Activated CD4-positive, alpha-beta T cell treated with anti-CD3 and anti-CD28 coated beads, Interleukin-2, amount 50 U/mL, for 16 hours (primary cell): ENCODE data around the gene PLCB1.

Experiments used
- DNase-seq: peaks from one replicate; pipeline ENCODE4 v3.0.0-alpha.2; 2020

Gene PLCB1

DNA sequence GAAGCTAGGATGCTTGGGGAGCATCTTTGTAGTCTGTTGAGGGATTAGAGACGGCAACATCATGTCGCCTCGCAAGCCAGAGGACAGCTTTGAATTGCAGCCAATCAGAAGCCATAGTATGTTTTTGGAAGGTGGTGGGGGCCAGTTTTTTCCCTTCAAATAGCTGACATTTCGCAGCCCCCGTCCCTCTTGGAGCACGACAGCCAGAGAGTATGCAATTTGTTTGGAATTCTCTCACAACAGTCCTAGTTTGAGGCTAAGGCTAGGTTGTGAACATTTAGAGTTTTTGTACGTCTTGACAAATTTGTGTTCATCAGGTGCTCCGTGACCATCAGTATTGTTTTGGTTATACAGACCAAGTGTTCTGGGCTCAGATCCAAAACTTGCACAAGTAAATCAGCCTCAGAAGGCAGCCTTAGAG lies 83.3 kb downstream of the PLCB1 start:
- no peak for DNase-seq

DNA sequence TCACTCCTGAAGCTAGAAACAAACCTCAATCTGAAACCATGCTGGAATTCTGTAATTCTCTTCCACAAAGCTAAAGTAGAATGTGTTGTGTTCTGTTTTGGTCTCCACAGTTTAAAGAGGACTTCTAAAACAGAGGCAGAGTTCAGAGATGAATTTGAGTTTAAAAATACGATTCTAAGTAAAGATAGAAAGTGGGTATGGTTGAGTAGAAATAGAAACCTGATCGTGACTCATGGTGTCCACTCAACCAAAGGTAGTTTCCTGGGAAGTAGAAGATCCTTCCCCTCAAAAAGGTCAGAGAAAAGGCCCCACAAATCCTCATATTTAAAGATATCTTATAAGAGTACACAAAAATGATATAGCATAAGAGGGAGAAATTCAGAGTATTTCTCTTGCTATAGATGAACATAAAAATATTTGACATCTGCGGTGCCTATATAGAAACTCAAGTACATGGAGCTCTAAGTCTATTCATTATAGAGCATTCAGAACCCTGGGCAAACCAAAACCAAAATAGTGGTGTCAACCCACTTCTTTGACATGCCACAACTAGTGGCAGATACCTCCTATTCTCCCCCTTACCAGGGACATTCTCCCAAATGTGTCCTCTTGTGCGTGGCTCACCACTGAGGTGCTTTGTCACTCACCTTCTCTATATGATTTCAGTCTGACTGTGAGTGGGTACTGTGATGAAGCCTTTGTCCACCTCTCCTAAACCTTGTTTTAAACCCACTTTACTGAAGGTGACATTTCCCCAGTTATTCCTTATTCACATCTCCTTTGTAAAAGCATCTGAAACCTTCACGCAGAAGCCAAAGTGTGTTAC lies 84.5 kb downstream of the PLCB1 start:
- no peak for DNase-seq

GRCh38 chr20:8218861-8219260 lies 86.8 kb downstream of the PLCB1 start:
- no peak for DNase-seq

DNA sequence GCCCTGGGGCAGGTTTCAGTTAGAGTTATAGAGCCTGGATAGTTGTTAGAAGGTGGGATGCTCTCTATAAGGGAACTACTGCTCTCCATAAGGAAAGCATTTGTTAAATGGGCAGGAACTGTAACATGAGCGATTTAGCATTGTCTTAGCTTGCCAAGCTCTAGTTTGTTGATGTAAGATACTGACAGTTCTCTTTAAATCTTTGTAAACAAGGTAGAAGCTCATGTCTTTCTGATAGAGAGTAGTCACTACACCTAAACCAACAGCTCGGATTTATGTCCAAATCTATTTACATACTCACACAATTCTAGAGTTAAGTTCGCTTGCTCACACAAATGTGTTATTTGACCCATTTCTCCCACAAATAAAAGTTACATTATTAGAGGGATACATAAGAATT lies 87.3 kb downstream of the PLCB1 start:
- DNase-seq = no peak

DNA sequence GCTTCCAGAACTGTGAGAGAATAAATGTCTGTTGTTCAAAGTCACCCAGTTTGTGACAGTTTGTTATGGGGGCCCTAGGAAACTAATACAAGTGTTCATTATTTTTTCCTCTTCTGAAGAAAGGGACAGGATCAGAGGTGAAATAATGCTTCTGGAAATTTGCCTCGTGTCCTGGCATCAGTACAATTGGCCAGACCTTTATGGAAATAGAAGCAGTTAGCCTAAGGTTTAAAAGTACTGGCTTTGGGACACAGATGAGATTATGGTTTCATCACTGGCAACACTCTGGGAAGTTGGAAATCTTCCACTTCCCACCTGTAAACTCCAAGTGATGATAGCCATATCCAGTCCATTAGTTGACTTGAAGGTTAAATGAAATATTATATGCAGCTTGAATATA lies 88.7 kb downstream of the PLCB1 start:
- DNase-seq = no peak

GRCh38 chr20:8221887-8222419 lies 89.9 kb downstream of the PLCB1 start:
- no peak for DNase-seq

DNA sequence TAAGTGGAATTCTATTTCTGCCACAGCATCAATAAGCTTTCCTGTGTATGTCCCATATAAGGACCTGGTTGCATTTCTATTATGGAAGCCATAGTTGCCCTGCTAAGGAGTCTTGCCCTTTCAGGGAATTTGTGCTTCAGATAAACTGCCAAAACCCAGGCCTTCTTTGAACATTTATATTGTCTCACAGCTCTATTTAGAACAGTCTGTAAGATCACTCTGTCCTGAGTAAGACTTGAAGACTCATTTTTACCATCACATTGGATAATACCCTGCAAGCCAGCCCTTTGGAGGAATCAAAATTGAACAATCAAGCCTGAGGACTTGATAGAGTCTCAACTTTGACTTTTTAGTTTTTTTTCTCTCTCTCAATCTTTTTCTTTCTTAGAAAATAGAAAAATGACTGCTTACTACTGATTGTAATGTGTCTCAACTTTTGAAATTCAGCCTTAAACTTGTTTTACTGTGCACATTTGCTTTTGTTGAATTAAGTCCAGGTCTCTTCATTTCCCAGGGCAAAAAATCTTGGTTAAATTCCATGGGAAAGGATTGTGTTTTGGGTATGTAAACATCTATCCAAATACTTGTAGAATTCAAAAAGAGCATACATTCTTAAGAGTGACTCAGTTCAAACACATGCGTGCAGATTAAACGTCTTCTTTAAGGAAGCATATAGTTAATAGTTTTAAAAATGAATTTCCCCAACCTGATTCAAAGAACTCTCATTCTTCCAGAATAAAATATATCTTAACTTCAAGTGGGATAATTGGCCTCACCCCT lies 91.2 kb downstream of the PLCB1 start:
- no peak for DNase-seq

DNA sequence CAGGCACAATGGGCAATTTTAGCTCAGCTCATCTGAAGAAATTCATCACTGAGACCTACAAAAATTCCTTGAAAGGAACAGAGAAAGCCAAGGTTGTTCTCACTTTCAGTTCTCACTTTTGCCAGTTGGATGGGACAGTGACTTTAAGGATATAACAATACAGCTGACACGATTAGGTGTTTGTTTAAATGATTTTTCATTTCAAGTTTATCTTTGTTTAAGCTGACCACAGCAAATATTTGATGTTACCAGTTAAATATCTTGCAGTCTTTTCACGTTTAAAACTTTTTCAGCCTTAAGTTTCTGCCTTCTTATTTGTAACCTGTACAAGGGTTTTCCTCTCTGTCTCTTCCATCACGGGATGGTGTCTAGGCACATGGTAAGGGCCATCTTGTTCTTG lies 93.6 kb downstream of the PLCB1 start:
- no peak for DNase-seq

DNA sequence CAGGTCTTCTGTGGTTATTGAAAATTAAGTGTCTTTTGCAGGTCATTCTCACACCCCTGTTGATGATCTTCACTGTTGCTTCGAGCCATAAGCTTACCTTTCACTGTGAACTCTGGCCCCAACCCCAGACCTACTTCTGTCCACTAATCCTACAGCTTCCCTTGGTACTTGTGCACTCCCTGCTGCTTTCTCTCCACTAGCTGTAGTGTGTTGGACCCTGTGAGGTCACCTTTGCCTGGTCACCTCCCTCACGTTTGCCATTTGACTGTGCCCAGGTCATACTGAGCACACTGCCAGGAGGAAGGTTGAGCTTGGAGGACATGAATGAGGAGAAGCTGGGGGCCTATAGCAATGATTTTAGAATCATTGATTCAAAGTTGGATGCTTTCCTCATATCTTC lies 94.0 kb downstream of the PLCB1 start:
- no peak for DNase-seq

DNA sequence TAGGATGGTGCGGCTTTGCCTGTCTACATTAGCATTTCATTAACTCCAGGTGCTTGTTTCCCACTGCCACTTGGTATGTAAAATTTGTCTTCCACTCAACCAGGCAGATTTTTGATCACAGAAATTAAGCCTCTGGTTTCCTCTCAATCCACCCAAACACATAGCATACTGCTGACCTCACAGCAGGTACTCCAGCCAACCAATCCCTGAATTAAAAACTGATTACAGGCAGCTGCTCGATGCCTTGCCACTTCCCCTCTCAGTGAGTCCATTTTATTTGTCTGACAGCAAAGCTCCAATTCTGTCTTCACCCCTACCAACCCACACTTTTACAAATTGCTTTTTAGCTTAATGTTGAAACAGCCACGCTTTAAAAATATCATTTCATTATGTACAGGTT lies 95.2 kb downstream of the PLCB1 start:
- no peak for DNase-seq

DNA sequence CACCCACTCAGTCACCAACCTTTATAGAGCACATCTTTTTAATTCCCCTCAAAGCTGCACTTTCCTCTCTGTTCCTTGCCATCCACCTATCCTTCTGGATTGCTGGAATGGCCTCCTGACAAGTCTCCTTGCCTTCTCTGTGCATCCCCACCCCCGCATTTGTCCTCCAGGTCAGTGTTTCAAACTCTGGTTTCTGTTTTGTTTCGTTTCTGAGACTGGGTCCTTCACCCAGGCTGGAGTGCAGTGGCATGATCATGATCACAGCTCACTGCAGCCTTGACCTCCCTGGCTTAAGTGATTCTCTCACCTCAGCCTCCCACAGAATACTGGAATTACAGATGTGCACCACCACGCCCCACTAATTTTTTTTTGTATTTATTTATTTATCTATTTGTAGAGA lies 96.2 kb downstream of the PLCB1 start:
- DNase-seq = no peak

GRCh38 chr20:8229090-8229489 lies 97.0 kb downstream of the PLCB1 start:
- DNase-seq = no peak

GRCh38 chr20:8231038-8231437 lies 99.0 kb downstream of the PLCB1 start:
- no peak for DNase-seq

DNA sequence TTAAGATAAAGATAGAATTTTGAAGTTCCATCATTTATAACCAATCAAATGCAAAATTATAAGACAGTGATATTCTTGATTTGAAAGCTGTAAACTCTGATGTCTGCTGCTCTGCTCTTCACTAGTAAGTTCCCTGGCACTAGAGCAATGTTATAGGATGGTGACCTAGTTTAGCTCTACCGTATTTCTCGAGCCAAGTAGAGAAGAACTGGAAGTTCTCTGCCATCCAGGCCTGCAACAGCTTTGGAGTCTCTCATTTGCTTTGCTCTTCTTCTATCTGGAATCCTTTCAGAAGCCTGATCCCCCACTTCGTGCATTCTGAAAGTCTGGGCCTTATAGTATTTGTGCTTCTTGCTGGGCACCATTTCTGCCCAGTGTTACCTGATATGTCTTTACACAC lies 100.3 kb downstream of the PLCB1 start:
- no peak for DNase-seq

DNA sequence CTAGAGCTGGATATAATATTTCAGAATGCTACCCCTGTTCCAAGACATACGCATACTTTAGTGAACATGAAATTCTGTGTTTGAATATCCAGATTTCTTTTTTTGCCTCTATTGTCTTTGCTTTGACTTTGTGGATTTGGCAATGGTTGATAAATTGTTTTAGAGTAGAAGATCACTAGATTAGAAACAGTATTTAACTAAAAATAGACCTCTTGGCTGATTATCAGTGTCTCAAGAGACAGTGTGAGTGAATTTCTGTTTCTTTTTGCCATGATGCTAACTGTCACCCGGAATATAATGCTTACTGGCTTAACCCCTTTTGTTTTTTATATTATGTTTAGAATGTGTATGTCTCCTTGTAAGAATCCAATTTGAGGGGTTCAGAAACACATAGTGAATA lies 102.5 kb downstream of the PLCB1 start:
- DNase-seq = no peak

- no peak for DNase-seq
Measured at GRCh38 chr20:8242066-8242465, 110.0 kb downstream of the PLCB1 start.

GRCh38 chr20:8242827-8243724 lies 111.0 kb downstream of the PLCB1 start:
- no peak for DNase-seq

- DNase-seq = no peak
Measured at GRCh38 chr20:8244637-8245036, 112.6 kb downstream of the PLCB1 start.

DNA sequence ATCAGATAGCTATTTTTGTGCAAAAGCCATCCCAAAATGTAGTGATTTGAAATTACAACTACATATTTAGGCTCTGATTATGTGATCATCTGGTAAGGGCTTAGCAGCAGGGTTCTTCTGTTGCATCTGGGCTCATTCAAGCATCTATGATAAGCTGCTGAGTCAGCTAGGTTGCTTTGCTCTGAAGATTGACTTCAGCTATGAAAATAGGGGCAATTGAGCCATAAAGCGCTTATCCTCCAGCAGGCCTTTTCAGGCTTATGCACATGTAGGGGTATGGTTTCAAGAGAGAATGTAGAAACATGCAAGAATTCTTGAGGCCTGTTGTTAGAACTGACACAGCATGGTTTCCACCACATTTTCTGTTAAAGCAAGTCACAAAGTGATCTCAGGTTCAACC lies 114.1 kb downstream of the PLCB1 start:
- DNase-seq = no peak

DNA sequence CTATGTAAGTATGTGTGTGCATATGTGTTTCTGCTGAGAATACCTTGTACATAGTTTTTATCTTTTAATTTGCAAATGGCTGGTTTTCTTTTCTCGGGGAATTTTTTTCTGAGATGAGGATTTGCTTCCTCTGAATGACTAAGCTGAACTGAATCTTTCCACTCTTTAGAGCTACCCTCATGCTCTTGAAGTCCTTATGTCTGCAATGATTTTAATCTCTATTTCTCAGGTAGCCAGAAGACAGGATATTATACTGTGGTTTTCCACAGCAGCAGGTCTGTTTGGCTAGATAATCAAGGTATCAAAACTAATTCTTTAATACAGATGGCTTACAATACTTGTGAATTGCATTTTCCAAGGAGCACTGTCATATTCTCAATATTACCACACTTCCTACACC lies 114.7 kb downstream of the PLCB1 start:
- DNase-seq = no peak

GRCh38 chr20:8248051-8248450 lies 116.0 kb downstream of the PLCB1 start:
- DNase-seq = no peak

DNA sequence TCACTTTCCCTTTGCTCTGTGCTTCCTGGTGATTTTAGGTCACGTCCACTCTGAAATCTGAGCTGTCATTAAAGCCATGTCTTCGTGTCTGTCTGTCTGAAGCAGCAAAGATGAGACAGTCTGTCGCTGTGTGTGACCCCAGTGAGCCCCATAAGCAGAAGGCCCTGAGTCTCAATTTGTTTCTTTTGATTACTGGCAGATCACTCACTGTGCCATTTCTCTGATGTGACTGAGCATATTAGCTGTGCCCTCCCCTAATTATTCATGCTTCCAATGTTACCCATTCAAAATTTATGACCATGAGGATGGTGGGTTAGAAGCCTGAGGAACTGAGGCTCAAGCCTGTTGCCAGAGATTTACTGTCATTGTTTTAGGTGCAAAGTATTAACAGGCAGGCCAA lies 117.6 kb downstream of the PLCB1 start:
- DNase-seq = no peak

- DNase-seq = no peak
Measured at GRCh38 chr20:8250539-8251200, 118.6 kb downstream of the PLCB1 start.
